WI38 (cell line): ENCODE measurements around the gene GBP5.
"Not testable (repeated sequence)": the region's sequence is repeated elsewhere in the genome, so short reads cannot be mapped to it uniquely, and the experiment has no call there.

Experiments
- H3K4me3 ChIP-seq: 2 replicates; pipeline ENCODE4 v1.5.1; 2011; ENCODE audit warnings: low read depth, mild to moderate bottlenecking, control low read depth, low read length
- TF ChIP-seq, protein P1 (sequence below): IDR thresholded peaks from 2 replicates; pipeline ENCODE4 v1.5.1; 2012; ENCODE audit warnings: low read depth, mild to moderate bottlenecking, control low read depth, low read length

Gene GBP5, protein sequence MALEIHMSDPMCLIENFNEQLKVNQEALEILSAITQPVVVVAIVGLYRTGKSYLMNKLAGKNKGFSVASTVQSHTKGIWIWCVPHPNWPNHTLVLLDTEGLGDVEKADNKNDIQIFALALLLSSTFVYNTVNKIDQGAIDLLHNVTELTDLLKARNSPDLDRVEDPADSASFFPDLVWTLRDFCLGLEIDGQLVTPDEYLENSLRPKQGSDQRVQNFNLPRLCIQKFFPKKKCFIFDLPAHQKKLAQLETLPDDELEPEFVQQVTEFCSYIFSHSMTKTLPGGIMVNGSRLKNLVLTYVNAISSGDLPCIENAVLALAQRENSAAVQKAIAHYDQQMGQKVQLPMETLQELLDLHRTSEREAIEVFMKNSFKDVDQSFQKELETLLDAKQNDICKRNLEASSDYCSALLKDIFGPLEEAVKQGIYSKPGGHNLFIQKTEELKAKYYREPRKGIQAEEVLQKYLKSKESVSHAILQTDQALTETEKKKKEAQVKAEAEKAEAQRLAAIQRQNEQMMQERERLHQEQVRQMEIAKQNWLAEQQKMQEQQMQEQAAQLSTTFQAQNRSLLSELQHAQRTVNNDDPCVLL

GRCh38 chr1:89272269-89273041 is at the start of gene GBP5:
Gene GBP5, minus strand, starts transcription at chr1:89272860. Its CDS starts 3,305 bp downstream, at chr1:89269555.
- H3K4me3 ChIP-seq = not testable (repeated sequence)

DNA sequence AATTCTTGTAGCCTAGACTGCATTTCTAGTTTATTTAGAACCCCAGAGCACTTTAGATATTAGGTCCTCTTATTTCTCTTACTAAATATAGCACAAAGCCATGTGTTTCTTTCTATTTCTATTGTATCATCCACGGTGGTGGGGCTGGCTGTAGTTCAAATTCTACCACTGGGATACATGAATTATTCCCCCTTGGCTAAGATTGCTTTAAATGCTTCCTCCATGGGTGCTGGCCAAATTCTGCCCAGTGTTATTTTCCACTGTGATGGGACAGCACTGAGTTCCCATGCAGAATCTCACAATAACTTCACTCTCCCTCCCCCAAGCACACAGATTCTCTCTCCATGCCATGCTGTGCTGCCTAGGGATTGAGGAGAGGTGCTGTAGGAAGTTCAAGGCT is 49.7 kb upstream of the GBP5 start:
- H3K4me3 ChIP-seq = no peak overlapping the region
- TF ChIP-seq, protein P1, sequence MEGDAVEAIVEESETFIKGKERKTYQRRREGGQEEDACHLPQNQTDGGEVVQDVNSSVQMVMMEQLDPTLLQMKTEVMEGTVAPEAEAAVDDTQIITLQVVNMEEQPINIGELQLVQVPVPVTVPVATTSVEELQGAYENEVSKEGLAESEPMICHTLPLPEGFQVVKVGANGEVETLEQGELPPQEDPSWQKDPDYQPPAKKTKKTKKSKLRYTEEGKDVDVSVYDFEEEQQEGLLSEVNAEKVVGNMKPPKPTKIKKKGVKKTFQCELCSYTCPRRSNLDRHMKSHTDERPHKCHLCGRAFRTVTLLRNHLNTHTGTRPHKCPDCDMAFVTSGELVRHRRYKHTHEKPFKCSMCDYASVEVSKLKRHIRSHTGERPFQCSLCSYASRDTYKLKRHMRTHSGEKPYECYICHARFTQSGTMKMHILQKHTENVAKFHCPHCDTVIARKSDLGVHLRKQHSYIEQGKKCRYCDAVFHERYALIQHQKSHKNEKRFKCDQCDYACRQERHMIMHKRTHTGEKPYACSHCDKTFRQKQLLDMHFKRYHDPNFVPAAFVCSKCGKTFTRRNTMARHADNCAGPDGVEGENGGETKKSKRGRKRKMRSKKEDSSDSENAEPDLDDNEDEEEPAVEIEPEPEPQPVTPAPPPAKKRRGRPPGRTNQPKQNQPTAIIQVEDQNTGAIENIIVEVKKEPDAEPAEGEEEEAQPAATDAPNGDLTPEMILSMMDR = no peak

GRCh38 chr1:89312572-89312971 is 39.9 kb upstream of the GBP5 start:
- no peak overlapping the region for H3K4me3 ChIP-seq
- TF ChIP-seq, protein P1 = no peak

DNA sequence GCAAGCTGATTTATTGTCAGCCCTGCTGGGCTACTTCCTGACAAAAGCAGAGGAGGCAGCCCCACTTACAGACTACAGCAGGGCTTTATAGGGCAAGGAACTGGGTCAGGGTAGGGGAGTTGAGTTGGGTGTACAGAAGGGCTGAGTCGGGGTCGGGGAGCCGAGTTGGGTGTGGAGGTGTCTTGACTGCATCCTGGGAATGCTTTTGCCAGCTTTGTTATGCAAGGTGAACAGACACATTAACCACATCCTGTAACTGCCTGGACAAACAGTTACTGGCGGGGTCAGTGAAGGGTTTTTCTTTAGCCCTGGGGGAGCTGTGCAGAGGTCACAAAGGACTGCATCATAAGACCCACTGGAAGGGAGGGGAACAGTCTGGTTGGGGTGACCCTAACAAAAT is 39.1 kb upstream of the GBP5 start:
- H3K4me3 ChIP-seq = no peak overlapping the region
- TF ChIP-seq, protein P1 = no peak

- TF ChIP-seq, protein P1 = no peak
- H3K4me3 ChIP-seq = peak overlapping the region; percentile 2
Observed at GRCh38 chr1:89310976-89311375, 38.3 kb upstream of the GBP5 start.

GRCh38 chr1:89310505-89310904 is 37.8 kb upstream of the GBP5 start:
- H3K4me3 ChIP-seq = peak overlapping the region; percentile 2
- TF ChIP-seq, protein P1 = no peak

- TF ChIP-seq, protein P1 = no peak
- no peak overlapping the region for H3K4me3 ChIP-seq
Observed at GRCh38 chr1:89309828-89310227, 37.2 kb upstream of the GBP5 start.
